ENCODE results near the gene XYLT1.
"Not testable (repeated sequence)": the region's sequence is repeated elsewhere in the genome, so short reads cannot be mapped to it uniquely, and the experiment has no call there.

Gene XYLT1

DNA sequence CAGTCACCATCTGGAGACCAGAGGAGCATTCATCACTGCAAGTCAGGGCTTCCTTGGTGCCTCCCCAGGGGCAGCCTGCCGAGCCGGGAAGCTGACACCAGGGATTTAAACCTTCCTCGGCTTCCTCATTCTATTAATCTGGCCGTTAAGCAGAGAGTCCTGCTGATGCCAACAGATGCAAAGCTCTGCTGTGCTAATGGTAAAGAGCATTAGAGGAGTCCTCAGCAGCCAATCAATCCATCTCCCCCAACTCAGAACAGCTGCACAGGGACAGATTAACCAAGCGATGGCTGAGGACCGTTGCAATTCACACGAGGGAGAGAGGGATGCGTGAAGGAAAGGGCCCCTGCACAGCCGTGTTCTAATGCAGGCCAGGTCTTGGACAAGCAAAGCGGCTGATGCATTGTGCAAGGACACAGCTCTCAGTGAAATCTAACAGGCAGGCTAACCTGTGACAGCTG, 116.6 kb downstream of the XYLT1 start:
- no peak for FAIRE-seq

- no peak for FAIRE-seq
Observed at GRCh38 chr16:17353561-17353960, 117.2 kb downstream of the XYLT1 start.

GRCh38 chr16:17351441-17352035, 119.2 kb downstream of the XYLT1 start:
- FAIRE-seq: no peak

- FAIRE-seq: no peak
Observed at GRCh38 chr16:17350207-17350606, 120.6 kb downstream of the XYLT1 start.

DNA sequence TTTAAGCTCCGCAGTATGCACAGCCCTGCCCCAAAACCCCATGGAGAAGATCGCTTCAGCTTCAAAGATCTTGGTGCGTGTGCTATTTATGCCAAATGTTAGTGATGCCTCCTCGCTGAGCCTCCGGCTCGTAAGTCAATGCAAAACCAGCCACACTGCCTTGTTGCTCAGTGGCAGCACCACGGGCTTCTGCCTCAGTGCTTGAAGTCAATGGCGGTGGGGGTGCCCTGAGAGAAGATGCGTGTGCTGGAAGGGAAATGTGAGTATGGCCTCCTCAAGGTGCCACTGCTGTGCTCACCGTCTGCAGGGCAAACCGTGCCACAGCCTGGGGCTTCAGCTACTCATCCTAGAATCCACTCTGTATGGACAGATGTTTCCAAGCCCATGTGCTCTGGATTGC, 121.9 kb downstream of the XYLT1 start:
- no peak for FAIRE-seq

GRCh38 chr16:17348042-17348783, 122.5 kb downstream of the XYLT1 start:
- no peak for FAIRE-seq

- no peak for FAIRE-seq
Observed at GRCh38 chr16:17347624-17348023, 123.1 kb downstream of the XYLT1 start.

GRCh38 chr16:17346621-17347569, 123.9 kb downstream of the XYLT1 start:
- no peak for FAIRE-seq

- no peak for FAIRE-seq
Observed at GRCh38 chr16:17345043-17345442, 125.7 kb downstream of the XYLT1 start.

GRCh38 chr16:17343728-17344127, 127.0 kb downstream of the XYLT1 start:
- no peak for FAIRE-seq

DNA sequence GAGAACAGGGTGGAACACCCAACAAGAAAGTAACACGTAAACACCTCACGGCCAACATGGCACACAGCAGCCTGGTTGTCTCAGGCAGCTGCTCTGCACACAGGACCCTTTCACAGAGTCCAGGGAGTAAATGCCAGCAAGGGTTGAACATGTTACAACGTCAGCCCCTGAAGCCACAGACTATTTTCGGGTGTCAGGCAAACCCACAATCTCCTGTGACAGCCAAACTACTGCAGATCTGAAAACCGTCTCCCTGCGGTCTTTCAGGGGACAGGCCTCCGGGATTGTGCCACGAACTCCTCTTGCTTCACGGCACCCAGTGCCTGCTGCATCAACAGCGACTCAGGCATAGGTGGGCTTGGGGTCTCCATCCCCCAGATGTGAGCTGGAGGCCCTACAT, 127.7 kb downstream of the XYLT1 start:
- FAIRE-seq: no peak

- no peak for FAIRE-seq
Observed at GRCh38 chr16:17342031-17342430, 128.7 kb downstream of the XYLT1 start.

DNA sequence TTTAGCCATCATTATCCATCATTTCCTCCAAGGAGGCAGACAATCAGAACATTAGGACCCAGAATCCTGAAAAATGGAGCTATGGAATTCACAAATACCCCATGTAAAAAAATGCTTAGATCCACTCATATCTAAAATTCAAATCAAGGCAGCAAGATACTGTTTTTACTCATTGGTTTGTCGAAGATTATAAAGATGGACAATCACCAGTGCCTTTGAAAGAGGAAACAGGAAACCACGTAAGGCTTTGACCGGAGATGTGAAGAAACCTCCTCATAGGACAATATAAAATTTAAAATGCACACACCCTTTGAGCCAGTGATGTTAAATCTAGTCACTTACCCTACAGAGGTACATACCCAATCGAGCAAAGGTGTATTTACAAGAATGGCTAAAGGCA, 130.0 kb downstream of the XYLT1 start:
- no peak for FAIRE-seq

DNA sequence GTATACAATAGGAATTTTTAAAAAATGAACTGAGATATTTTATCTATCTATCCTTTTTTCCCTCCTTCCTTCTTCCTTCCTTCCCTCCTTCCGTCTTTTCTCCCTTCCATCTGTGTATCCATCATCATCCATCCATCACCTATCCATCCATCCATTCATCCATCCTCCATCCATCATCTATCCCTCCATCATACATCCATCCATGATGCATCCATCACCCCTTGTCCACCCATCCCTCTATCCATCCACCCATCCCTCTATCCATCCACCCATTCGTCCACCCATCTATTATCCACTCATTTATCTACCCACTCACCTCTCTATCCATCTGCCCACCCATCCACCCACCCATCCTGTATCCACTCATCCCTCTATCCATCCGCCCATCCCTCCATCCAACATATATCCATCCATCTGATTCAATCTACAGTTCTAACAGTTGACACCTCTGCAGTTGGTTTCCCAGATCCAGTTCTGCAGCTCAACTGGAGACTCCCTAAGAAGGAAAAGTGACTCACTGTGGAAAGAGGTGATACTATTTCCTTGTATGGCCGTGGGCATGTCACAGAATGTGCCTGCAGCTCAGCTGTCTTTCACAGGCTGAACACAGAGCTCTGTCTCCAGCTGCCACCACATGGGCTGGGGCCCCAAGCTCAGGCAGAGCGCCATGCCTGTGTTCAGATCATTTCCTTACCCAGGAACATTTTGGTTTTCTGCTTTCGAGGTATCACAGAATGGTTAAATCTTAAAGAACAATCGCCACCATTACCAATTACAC, 130.8 kb downstream of the XYLT1 start:
- no peak for FAIRE-seq

GRCh38 chr16:17338244-17338643, 132.5 kb downstream of the XYLT1 start:
- FAIRE-seq: no peak

GRCh38 chr16:17336530-17336900, 134.2 kb downstream of the XYLT1 start:
- FAIRE-seq: no peak

- no peak for FAIRE-seq
Observed at GRCh38 chr16:17335826-17336529, 134.8 kb downstream of the XYLT1 start.

DNA sequence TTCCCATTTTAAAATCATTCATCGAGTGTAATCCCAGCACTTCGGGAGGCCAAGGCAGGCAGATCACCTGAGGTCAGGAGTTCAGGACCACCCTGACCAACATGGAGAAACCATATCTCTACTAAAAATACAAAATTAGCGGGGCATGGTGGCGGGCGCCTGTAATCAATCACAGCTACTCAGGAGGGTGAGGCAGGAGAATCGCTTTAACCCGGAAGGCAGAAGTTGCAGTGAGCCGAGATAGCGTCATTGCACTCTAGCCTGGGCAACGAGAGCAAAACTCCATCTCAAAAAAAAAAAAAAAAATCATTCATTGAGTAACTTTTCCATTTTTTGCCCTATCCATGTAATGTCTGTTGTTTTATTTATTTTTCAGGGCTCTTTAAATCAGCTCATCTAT, 135.4 kb downstream of the XYLT1 start:
- FAIRE-seq: not testable (repeated sequence)

DNA sequence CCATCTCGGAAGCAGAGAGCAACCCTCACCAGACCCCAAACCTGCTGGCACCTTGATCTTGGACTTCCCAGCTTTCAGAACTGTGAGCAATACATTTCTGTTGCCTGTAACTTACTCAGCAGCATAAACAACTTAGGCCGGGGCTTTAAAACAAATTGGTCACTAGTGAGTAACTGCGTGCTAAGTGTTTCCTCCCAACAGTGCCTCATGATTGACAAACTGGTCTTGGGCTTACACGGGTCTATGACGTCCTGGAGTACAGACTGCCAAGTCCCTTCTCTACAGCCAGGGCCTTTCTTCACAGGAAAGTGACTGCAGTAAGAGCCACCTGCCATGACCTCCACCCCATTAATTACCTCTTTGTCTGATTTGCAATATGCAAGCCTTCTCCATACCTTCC, 136.7 kb downstream of the XYLT1 start:
- FAIRE-seq: no peak

GRCh38 chr16:17333229-17333628, 137.5 kb downstream of the XYLT1 start:
- no peak for FAIRE-seq

- FAIRE-seq: no peak
Observed at GRCh38 chr16:17331991-17332390, 138.8 kb downstream of the XYLT1 start.

- no peak for FAIRE-seq
Observed at GRCh38 chr16:17331071-17331607, 139.6 kb downstream of the XYLT1 start.

Measured in colon (tissue), 2 donors.